ENCODE results near the gene DNAH11. TPM values are rescaled to one million over a fixed set of nuclear protein-coding genes. Genes with fewer than 3 reads are reported as not detected.

DNAH11 gene
- polyA plus RNA-seq, 4 donors = 0.24 to 0.33 TPM; not detected in 2

GRCh38 chr7:21884496-21884895 lies 341.7 kb downstream of the DNAH11 start:
- no peak for DNase-seq
- no peak for FAIRE-seq
- 96% methylated on average over 7 of the region's 7 CpGs for WGBS, 3 donors
- no peaks in the 10 kb centered on the region for H3K9me3 ChIP-seq (ENCODE audit: control insufficient read depth in 2 of 2, insufficient read depth in 1 of 2, low read depth in 1 of 2, low read length in 1 of 2)
- no peak overlapping the region for H3K4me3 ChIP-seq (ENCODE audit: low read depth in 1 of 3, low read length in 3 of 3)
- H3K36me3 ChIP-seq (ENCODE audit: control insufficient read depth in 3 of 3, insufficient read depth in 2 of 3, low read depth in 1 of 3, low read length in 3 of 3) = no peaks in the 10 kb centered on the region
- H3K27me3 ChIP-seq (ENCODE audit: control insufficient read depth in 3 of 3, insufficient read depth in 3 of 3, low read length in 3 of 3) = no peaks in the 10 kb centered on the region
- H3K27ac ChIP-seq (ENCODE audit: low read depth in 1 of 3, low read length in 2 of 3) = no peak overlapping the region
- no peaks in the 10 kb centered on the region for H3K4me1 ChIP-seq (ENCODE audit: control insufficient read depth in 3 of 3, insufficient read depth in 2 of 3, low read depth in 1 of 3, low read length in 2 of 3)

- 52 to 78% (median 75%) methylated on average over 4 of the region's 4 CpGs for WGBS, 3 donors
- FAIRE-seq = no peak
- no peak overlapping the region for H3K27ac ChIP-seq (ENCODE audit: low read depth in 1 of 3, low read length in 2 of 3)
These were observed 343.6 kb downstream of the DNAH11 start for GRCh38 chr7:21886396-21886795.

GRCh38 chr7:21887353-21887752 lies 344.5 kb downstream of the DNAH11 start:
- no peaks in the 10 kb centered on the region for H3K36me3 ChIP-seq (ENCODE audit: control insufficient read depth in 3 of 3, insufficient read depth in 2 of 3, low read depth in 1 of 3, low read length in 3 of 3)
- FAIRE-seq (no peak), DNase-seq (no peak)
- no peaks in the 10 kb centered on the region for H3K27me3 ChIP-seq (ENCODE audit: control insufficient read depth in 3 of 3, insufficient read depth in 3 of 3, low read length in 3 of 3)
- no peaks in the 10 kb centered on the region for H3K4me1 ChIP-seq (ENCODE audit: control insufficient read depth in 3 of 3, insufficient read depth in 2 of 3, low read depth in 1 of 3, low read length in 2 of 3)
- H3K4me3 ChIP-seq (ENCODE audit: low read depth in 1 of 3, low read length in 3 of 3) = no peak overlapping the region
- H3K9me3 ChIP-seq (ENCODE audit: control insufficient read depth in 2 of 2, insufficient read depth in 1 of 2, low read depth in 1 of 2, low read length in 1 of 2) = no peaks in the 10 kb centered on the region
- H3K27ac ChIP-seq (ENCODE audit: low read depth in 1 of 3, low read length in 2 of 3) = no peak overlapping the region
- WGBS, 3 donors = 89 to 95% (median 94%) methylated on average over 2 of the region's 2 CpGs

More at GRCh38 chr7:21886396-21886795, 343.6 kb downstream of the DNAH11 start:
- H3K4me3 ChIP-seq (ENCODE audit: low read depth in 1 of 3, low read length in 3 of 3) = no peak overlapping the region
- H3K27me3 ChIP-seq (ENCODE audit: control insufficient read depth in 3 of 3, insufficient read depth in 3 of 3, low read length in 3 of 3) = no peaks in the 10 kb centered on the region
- H3K9me3 ChIP-seq (ENCODE audit: control insufficient read depth in 2 of 2, insufficient read depth in 1 of 2, low read depth in 1 of 2, low read length in 1 of 2) = no peaks in the 10 kb centered on the region
- no peaks in the 10 kb centered on the region for H3K4me1 ChIP-seq (ENCODE audit: control insufficient read depth in 3 of 3, insufficient read depth in 2 of 3, low read depth in 1 of 3, low read length in 2 of 3)
- H3K36me3 ChIP-seq (ENCODE audit: control insufficient read depth in 3 of 3, insufficient read depth in 2 of 3, low read depth in 1 of 3, low read length in 3 of 3) = no peaks in the 10 kb centered on the region
- DNase-seq = no peak

- 85 to 92% (median 92%) methylated on average over 4 of the region's 4 CpGs for WGBS, 3 donors
- Histone ChIP-seq H3K4me3 (ENCODE audit: low read depth in 1 of 3, low read length in 3 of 3) (no peak overlapping the region), H3K4me1 (ENCODE audit: control insufficient read depth in 3 of 3, insufficient read depth in 2 of 3, low read depth in 1 of 3, low read length in 2 of 3) (no peaks in the 10 kb centered on the region), H3K9me3 (ENCODE audit: control insufficient read depth in 2 of 2, insufficient read depth in 1 of 2, low read depth in 1 of 2, low read length in 1 of 2) (no peaks in the 10 kb centered on the region), H3K27ac (ENCODE audit: low read depth in 1 of 3, low read length in 2 of 3) (no peak overlapping the region), H3K36me3 (ENCODE audit: control insufficient read depth in 3 of 3, insufficient read depth in 2 of 3, low read depth in 1 of 3, low read length in 3 of 3) (no peaks in the 10 kb centered on the region), H3K27me3 (ENCODE audit: control insufficient read depth in 3 of 3, insufficient read depth in 3 of 3, low read length in 3 of 3) (no peaks in the 10 kb centered on the region)
- DNase-seq (no peak), FAIRE-seq (no peak)
These were observed 344.9 kb downstream of the DNAH11 start for GRCh38 chr7:21887779-21888178.

GRCh38 chr7:21891291-21891690 lies 348.5 kb downstream of the DNAH11 start:
- no peak overlapping the region for H3K4me3 ChIP-seq (ENCODE audit: low read depth in 1 of 3, low read length in 3 of 3)
- no peak overlapping the region for H3K27ac ChIP-seq (ENCODE audit: low read depth in 1 of 3, low read length in 2 of 3)
- DNase-seq (no peak), FAIRE-seq (no peak)
- WGBS, 3 donors = 83 to 92% (median 88%) methylated on average over 3 of the region's 3 CpGs
- H3K36me3 ChIP-seq (ENCODE audit: control insufficient read depth in 3 of 3, insufficient read depth in 2 of 3, low read depth in 1 of 3, low read length in 3 of 3) = no peaks in the 10 kb centered on the region
- H3K27me3 ChIP-seq (ENCODE audit: control insufficient read depth in 3 of 3, insufficient read depth in 3 of 3, low read length in 3 of 3) = no peaks in the 10 kb centered on the region
- no peaks in the 10 kb centered on the region for H3K9me3 ChIP-seq (ENCODE audit: control insufficient read depth in 2 of 2, insufficient read depth in 1 of 2, low read depth in 1 of 2, low read length in 1 of 2)
- no peaks in the 10 kb centered on the region for H3K4me1 ChIP-seq (ENCODE audit: control insufficient read depth in 3 of 3, insufficient read depth in 2 of 3, low read depth in 1 of 3, low read length in 2 of 3)

- no peak for FAIRE-seq
These were observed 350.6 kb downstream of the DNAH11 start for GRCh38 chr7:21893401-21893800.

GRCh38 chr7:21898265-21898930 lies 355.6 kb downstream of the DNAH11 start:
- no peaks in the 10 kb centered on the region for H3K4me1 ChIP-seq (ENCODE audit: control insufficient read depth in 3 of 3, insufficient read depth in 2 of 3, low read depth in 1 of 3, low read length in 2 of 3)
- H3K9me3 ChIP-seq (ENCODE audit: control insufficient read depth in 2 of 2, insufficient read depth in 1 of 2, low read depth in 1 of 2, low read length in 1 of 2) = no peaks in the 10 kb centered on the region
- H3K27ac ChIP-seq (ENCODE audit: low read depth in 1 of 3, low read length in 2 of 3) = peak overlapping the region in 2 of 3 donors; percentile 14 to 75
- peak in 1 of 2 donors; percentile 7 for DNase-seq
- H3K36me3 ChIP-seq (ENCODE audit: control insufficient read depth in 3 of 3, insufficient read depth in 2 of 3, low read depth in 1 of 3, low read length in 3 of 3) = peaks cover 0 to 17% (median 4%) of the 10 kb centered on the region in 3 donors
- no peak for FAIRE-seq
- no peaks in the 10 kb centered on the region for H3K27me3 ChIP-seq (ENCODE audit: control insufficient read depth in 3 of 3, insufficient read depth in 3 of 3, low read length in 3 of 3)
- WGBS, 3 donors = 77 to 89% (median 79%) methylated on average over 17 of the region's 17 CpGs
- H3K4me3 ChIP-seq (ENCODE audit: low read depth in 1 of 3, low read length in 3 of 3) = no peak overlapping the region

More at GRCh38 chr7:21893401-21893800, 350.6 kb downstream of the DNAH11 start:
- WGBS, 3 donors = 87 to 88% (median 88%) methylated on average over 3 of the region's 3 CpGs
- Histone ChIP-seq H3K9me3 (ENCODE audit: control insufficient read depth in 2 of 2, insufficient read depth in 1 of 2, low read depth in 1 of 2, low read length in 1 of 2) (no peaks in the 10 kb centered on the region), H3K27me3 (ENCODE audit: control insufficient read depth in 3 of 3, insufficient read depth in 3 of 3, low read length in 3 of 3) (no peaks in the 10 kb centered on the region), H3K4me1 (ENCODE audit: control insufficient read depth in 3 of 3, insufficient read depth in 2 of 3, low read depth in 1 of 3, low read length in 2 of 3) (no peaks in the 10 kb centered on the region), H3K27ac (ENCODE audit: low read depth in 1 of 3, low read length in 2 of 3) (no peak overlapping the region), H3K4me3 (ENCODE audit: low read depth in 1 of 3, low read length in 3 of 3) (no peak overlapping the region), H3K36me3 (ENCODE audit: control insufficient read depth in 3 of 3, insufficient read depth in 2 of 3, low read depth in 1 of 3, low read length in 3 of 3) (no peaks in the 10 kb centered on the region)
- DNase-seq = no peak

GRCh38 chr7:21902240-21902639 lies 359.4 kb downstream of the DNAH11 start:
- peaks cover 2 to 40% (median 4%) of the 10 kb centered on the region in 3 donors for H3K36me3 ChIP-seq (ENCODE audit: control insufficient read depth in 3 of 3, insufficient read depth in 2 of 3, low read depth in 1 of 3, low read length in 3 of 3)
- no peak for FAIRE-seq
- H3K27me3 ChIP-seq (ENCODE audit: control insufficient read depth in 3 of 3, insufficient read depth in 3 of 3, low read length in 3 of 3) = no peaks in the 10 kb centered on the region
- DNase-seq = no peak
- no peaks in the 10 kb centered on the region for H3K4me1 ChIP-seq (ENCODE audit: control insufficient read depth in 3 of 3, insufficient read depth in 2 of 3, low read depth in 1 of 3, low read length in 2 of 3)
- 70 to 86% (median 83%) methylated on average over 5 of the region's 5 CpGs for WGBS, 3 donors
- H3K9me3 ChIP-seq (ENCODE audit: control insufficient read depth in 2 of 2, insufficient read depth in 1 of 2, low read depth in 1 of 2, low read length in 1 of 2) = no peaks in the 10 kb centered on the region
- no peak overlapping the region for H3K4me3 ChIP-seq (ENCODE audit: low read depth in 1 of 3, low read length in 3 of 3)
- H3K27ac ChIP-seq (ENCODE audit: low read depth in 1 of 3, low read length in 2 of 3) = no peak overlapping the region
